Kidney (tissue), 14 donors: ENCODE results near the gene NSD1. TPM values are rescaled to one million over a fixed set of nuclear protein-coding genes. Genes with fewer than 3 reads are reported as not detected.

Experiments
- DNase-seq, 5 donors: peaks; one replicate each; pipeline ENCODE4 v3.0.0-alpha.2; 2013 to 2020
- FAIRE-seq: peaks from 2 replicates; lab custom pipeline; 2012; peaks lifted over from hg19 to GRCh38; lab: Jason Lieb, UNC
- H3K27ac ChIP-seq, 2 donors: one replicate each; pipeline ENCODE4 v1.7.0; 2013; ENCODE audit warnings: low read depth in 2 of 2, low read length in 2 of 2, inconsistent platforms in 1 of 2
- H3K27me3 ChIP-seq: one replicate; pipeline ENCODE4 v1.7.1; 2013; ENCODE audit warnings: low read length, inconsistent platforms; ENCODE audit not compliant: control insufficient read depth, insufficient read depth
- H3K36me3 ChIP-seq, 3 donors: one replicate each; pipeline versions ENCODE4 v1.7.0 to v1.7.1; 2013; ENCODE audit warnings: low read length in 3 of 3, control low read depth in 1 of 3, inconsistent platforms in 1 of 3; ENCODE audit not compliant: insufficient read depth in 3 of 3, control insufficient read depth in 2 of 3
- H3K4me1 ChIP-seq, 3 donors: one replicate each; pipeline versions ENCODE4 v1.7.0 to v1.7.1; 2013; ENCODE audit warnings: low read length in 3 of 3, inconsistent platforms in 1 of 3, low read depth in 1 of 3; ENCODE audit not compliant: control insufficient read depth in 2 of 3, insufficient read depth in 2 of 3
- H3K4me3 ChIP-seq, 3 donors: one replicate each; pipeline versions ENCODE4 v1.7.0 to v1.8.1; 2013; ENCODE audit warnings: low read length in 3 of 3, control low read depth in 1 of 3, inconsistent platforms in 1 of 3
- H3K9ac ChIP-seq, 3 donors: one replicate each; pipeline versions ENCODE4 v1.7.0 to v1.7.1; 2013; ENCODE audit warnings: low read length in 3 of 3, control low read depth in 1 of 3, inconsistent platforms in 1 of 3
- H3K9me3 ChIP-seq, 3 donors: one replicate each; pipeline versions ENCODE4 v1.7.0 to v1.7.1; 2013; ENCODE audit warnings: low read length in 3 of 3, control low read depth in 1 of 3, inconsistent platforms in 1 of 3; ENCODE audit not compliant: control insufficient read depth in 2 of 3, insufficient read depth in 1 of 3
- CTCF ChIP-seq: IDR thresholded peaks from 3 replicates; pipeline ENCODE4 v1.5.1; 2012; ENCODE audit warnings: mild to moderate bottlenecking, moderate library complexity, borderline replicate concordance; ENCODE audit not compliant: insufficient read depth; ENCODE audit errors: extremely low read depth
- intact Hi-C: fragments of 100-400 bp; cut with DNase I; formaldehyde crosslinking; loops from one replicate; pipeline ENCODE4 v1.11.1; 2022
- polyA plus RNA-seq: library from polyadenylated mRNA; stranded (reverse); fragments of 350-450 nt; fragmentation: Illumina TruSeq; extraction: RNeasy Lipid Tissue Mini Kit (QIAGEN cat#74804); gene quantifications from one replicate; pipeline ENCODE4 v1.2.3, GENCODE V29; 2014; ENCODE audit warnings: low read depth, low replicate concordance; ENCODE audit not compliant: insufficient read depth
- total RNA-seq: library from RNA; stranded (reverse); fragmentation: NEBNext Ultra II Directional; extraction: Animal tissue kit (Norgen Biotek cat#: 25700); gene quantifications from one replicate; pipeline ENCODE4 v1.2.1, GENCODE V29; 2021
- donor health status: control.
- donor health status: control.
- donor health status: control.
- donor health status: control.
- donor health status: control.
- donor health status: DM: yes; HTN: yes; CAD: no.
- donor health status: Normal renal cell carcinoma (clear cell type).

NSD1 gene
- total and polyA plus RNA-seq, 2 donors from 2014 or later, result 6.0 to 99.1 TPM

GRCh38 chr5:177232761-177233160 lies 99.2 kb downstream of the NSD1 start:
- no peaks in the 10 kb centered on the region for H3K9me3 ChIP-seq
- H3K9ac ChIP-seq, result no peak overlapping the region
- no peak overlapping the region for H3K4me3 ChIP-seq
- peaks cover 0 to 11% (median 5%) of the 10 kb centered on the region in 3 donors for H3K36me3 ChIP-seq
- H3K27me3 ChIP-seq, result no peaks in the 10 kb centered on the region
- H3K4me1 ChIP-seq, result peaks cover 0 to 3% (median 0%) of the 10 kb centered on the region in 3 donors
- H3K27ac ChIP-seq, result no peak overlapping the region
- no peak for DNase-seq
- no peak for FAIRE-seq
- no peak for TF ChIP-seq CTCF
- intact Hi-C loops, result no loop called here

- Histone ChIP-seq H3K9me3 (no peaks in the 10 kb centered on the region), H3K27ac (no peak overlapping the region)
- FAIRE-seq, result no peak
These were observed 99.6 kb downstream of the NSD1 start for GRCh38 chr5:177233206-177233605.

GRCh38 chr5:177233802-177234201 lies 100.2 kb downstream of the NSD1 start:
- no peak for DNase-seq
- intact Hi-C loops, result no loop called here
- H3K36me3 ChIP-seq, result peaks cover 0 to 21% (median 5%) of the 10 kb centered on the region in 3 donors
- H3K4me1 ChIP-seq, result peaks cover 0 to 3% (median 0%) of the 10 kb centered on the region in 3 donors
- no peak overlapping the region for H3K9ac ChIP-seq
- H3K4me3 ChIP-seq, result no peak overlapping the region
- no peak overlapping the region for H3K27ac ChIP-seq
- no peaks in the 10 kb centered on the region for H3K27me3 ChIP-seq
- FAIRE-seq, result no peak
- no peaks in the 10 kb centered on the region for H3K9me3 ChIP-seq
- no peak for TF ChIP-seq CTCF

More at GRCh38 chr5:177233206-177233605, 99.6 kb downstream of the NSD1 start:
- no peak for DNase-seq
- no peak for TF ChIP-seq CTCF
- no peak overlapping the region for H3K4me3 ChIP-seq
- H3K36me3 ChIP-seq, result peaks cover 0 to 15% (median 5%) of the 10 kb centered on the region in 3 donors
- no peak overlapping the region for H3K9ac ChIP-seq
- no peaks in the 10 kb centered on the region for H3K27me3 ChIP-seq
- peaks cover 0 to 3% (median 0%) of the 10 kb centered on the region in 3 donors for H3K4me1 ChIP-seq
- intact Hi-C loops, result no loop called here

- Histone ChIP-seq H3K27me3 (no peaks in the 10 kb centered on the region), H3K36me3 (peaks cover 5 to 30% (median 7%) of the 10 kb centered on the region in 3 donors), H3K4me3 (no peak overlapping the region), H3K4me1 (peaks cover 0 to 3% (median 0%) of the 10 kb centered on the region in 3 donors), H3K9ac (no peak overlapping the region), H3K27ac (no peak overlapping the region), H3K9me3 (no peaks in the 10 kb centered on the region)
- no peak for TF ChIP-seq CTCF
- no peak for FAIRE-seq
- no peak for DNase-seq
- intact Hi-C loops, result no loop called here
These were observed 101.3 kb downstream of the NSD1 start for GRCh38 chr5:177234841-177235240.
